NK-92 (cell line): ENCODE results near the gene RAD17.
"Not testable (repeated sequence)": the region's sequence is repeated elsewhere in the genome, so short reads cannot be mapped to it uniquely, and the experiment has no call there.

Experiments used
- DNase-seq: peaks from one replicate; lab custom pipeline; 2025; ENCODE audit not compliant: unreplicated experiment; lab: John Stamatoyannopoulos, UW

Gene RAD17

DNA sequence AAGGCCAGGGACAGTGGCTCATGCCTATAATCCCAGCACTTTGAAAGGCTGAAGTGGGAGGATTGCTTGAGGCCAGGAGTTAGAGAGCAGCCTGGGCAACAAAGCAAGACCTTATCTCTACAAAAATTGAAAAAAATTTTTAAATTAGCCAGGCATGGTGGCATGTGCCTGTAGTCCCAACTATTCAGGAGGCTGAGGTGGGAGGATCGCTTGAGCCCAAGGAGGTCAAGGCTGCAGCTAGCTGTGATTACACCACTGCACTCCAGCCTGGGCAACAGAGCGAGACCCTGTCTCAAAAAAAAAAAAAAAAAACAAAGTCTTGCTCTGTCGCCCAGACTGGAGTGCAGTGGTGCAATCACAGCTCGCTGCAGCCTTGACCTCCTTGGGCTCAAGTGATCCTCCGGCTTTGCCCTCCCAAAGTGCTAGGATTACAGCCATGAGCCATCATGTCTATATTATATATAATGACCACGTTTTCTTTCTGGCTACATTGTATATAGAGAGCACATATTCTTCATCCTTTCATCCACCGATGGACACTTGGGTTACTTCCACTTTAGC, 85.9 kb downstream of the RAD17 start:
- not testable (repeated sequence) for DNase-seq

GRCh38 chr5:69462170-69462569, 92.6 kb downstream of the RAD17 start:
- DNase-seq: no peak
